Thymus (tissue), 11 donors: ENCODE measurements around the gene CDCA8. TPM values are rescaled to one million over a fixed set of nuclear protein-coding genes. Genes with fewer than 3 reads are reported as not detected.
"Not testable (repeated sequence)": the region's sequence is repeated elsewhere in the genome, so short reads cannot be mapped to it uniquely, and the experiment has no call there.

Source experiments
- DNase-seq, 9 donors: peaks; one replicate each; pipeline ENCODE4 v3.0.0-alpha.2; 2013; ENCODE audit warnings: low spot score in 9 of 9, low read depth in 6 of 9, missing footprints in 1 of 9
- H3K27ac ChIP-seq, 2 donors: one replicate each; pipeline ENCODE4 v1.5.1; 2013; ENCODE audit warnings: control low read depth in 1 of 2, low read depth in 1 of 2, low read length in 1 of 2, mild to moderate bottlenecking in 1 of 2, moderate library complexity in 1 of 2
- H3K27me3 ChIP-seq, 2 donors: one replicate each; pipeline ENCODE4 v1.5.1; 2013; ENCODE audit warnings: low read length in 1 of 2; ENCODE audit not compliant: control insufficient read depth in 2 of 2, insufficient read depth in 1 of 2
- H3K36me3 ChIP-seq, 2 donors: one replicate each; pipeline ENCODE4 v1.5.1; 2013; ENCODE audit warnings: low read length in 1 of 2, mild to moderate bottlenecking in 1 of 2, moderate library complexity in 1 of 2; ENCODE audit not compliant: control insufficient read depth in 2 of 2, insufficient read depth in 2 of 2
- H3K4me1 ChIP-seq, 2 donors: one replicate each; pipeline ENCODE4 v1.5.1; 2013; ENCODE audit warnings: low read length in 2 of 2; ENCODE audit not compliant: control insufficient read depth in 2 of 2, insufficient read depth in 2 of 2
- H3K4me3 ChIP-seq, 2 donors: one replicate each; pipeline ENCODE4 v1.5.1; 2013; ENCODE audit warnings: low read length in 2 of 2, control low read depth in 1 of 2, mild to moderate bottlenecking in 1 of 2
- H3K9me3 ChIP-seq, 2 donors: one replicate each; pipeline ENCODE4 v1.5.1; 2013; ENCODE audit warnings: low read length in 1 of 2, mild to moderate bottlenecking in 1 of 2; ENCODE audit not compliant: control insufficient read depth in 2 of 2, insufficient read depth in 1 of 2
- WGBS: extraction: QIAGEN DNeasy Blood & Tissue Kit; methylation state at CpG from one replicate; pipeline ENCODE4 v1.1.7; 2013; 5-methylcytosine and 5-hydroxymethylcytosine counted together
- polyA plus RNA-seq: library from polyadenylated mRNA; stranded (reverse); fragments of 200-250 nt; gene quantifications from one replicate; pipeline ENCODE4 v1.2.3, GENCODE V29; 2013
- total RNA-seq: library from RNA; stranded (reverse); fragments of 120-200 nt; gene quantifications from one replicate; pipeline ENCODE4 v1.2.4, GENCODE V29; 2013
- donor health status: healthy.

CDCA8 gene
- total and polyA plus RNA-seq, 2 donors, result 5.8 to 12.6 TPM

GRCh38 chr1:37682334-37682987 is 9.9 kb upstream of the CDCA8 start:
- peak in 7 of 9 donors; percentile 48 to 84 (median 70) for DNase-seq
- Histone ChIP-seq H3K36me3 (peaks cover 34 to 42% of the 10 kb centered on the region in 2 donors), H3K4me3 (no peak overlapping the region), H3K27me3 (no peaks in the 10 kb centered on the region), H3K27ac (no peak overlapping the region), H3K4me1 (no peaks in the 10 kb centered on the region), H3K9me3 (no peaks in the 10 kb centered on the region)
- 81% methylated on average over 5 of the region's 5 CpGs for WGBS

- not testable (repeated sequence) for H3K4me3 ChIP-seq, H3K27me3 ChIP-seq, H3K4me1 ChIP-seq, H3K27ac ChIP-seq, DNase-seq, H3K9me3 ChIP-seq
- peaks cover 41 to 42% of the 10 kb centered on the region in 2 donors for H3K36me3 ChIP-seq
- 97% methylated on average over 9 of the region's 9 CpGs for WGBS
Observed at GRCh38 chr1:37684182-37684581, 8.1 kb upstream of the CDCA8 start.

GRCh38 chr1:37685722-37686121 is 6.6 kb upstream of the CDCA8 start:
- Histone ChIP-seq H3K27me3 (no peaks in the 10 kb centered on the region), H3K27ac (no peak overlapping the region), H3K4me3 (no peak overlapping the region), H3K4me1 (peaks cover 7 to 13% of the 10 kb centered on the region in 2 donors), H3K36me3 (peaks cover 41 to 42% of the 10 kb centered on the region in 2 donors), H3K9me3 (no peaks in the 10 kb centered on the region)
- WGBS, result 95% methylated on average over 3 of the region's 3 CpGs
- DNase-seq, result no peak

GRCh38 chr1:37687764-37688163 is 4.6 kb upstream of the CDCA8 start:
- not testable (repeated sequence) for DNase-seq, H3K9me3 ChIP-seq, H3K27me3 ChIP-seq, H3K4me3 ChIP-seq, H3K27ac ChIP-seq
- Histone ChIP-seq H3K36me3 (peaks cover 36 to 39% of the 10 kb centered on the region in 2 donors), H3K4me1 (peaks cover 18 to 24% of the 10 kb centered on the region in 2 donors)
- WGBS, result 98% methylated on average over 2 of the region's 2 CpGs

GRCh38 chr1:37688926-37689325 is 3.4 kb upstream of the CDCA8 start:
- peaks cover 20 to 29% of the 10 kb centered on the region in 2 donors for H3K4me1 ChIP-seq
- DNase-seq, result no peak
- H3K36me3 ChIP-seq, result peaks cover 24 to 28% of the 10 kb centered on the region in 2 donors
- H3K9me3 ChIP-seq, result no peaks in the 10 kb centered on the region
- no peaks in the 10 kb centered on the region for H3K27me3 ChIP-seq
- H3K27ac ChIP-seq, result no peak overlapping the region
- no peak overlapping the region for H3K4me3 ChIP-seq
- WGBS, result 98% methylated on average over 4 of the region's 4 CpGs

GRCh38 chr1:37691497-37692077 is 729 bp upstream of the CDCA8 start:
- H3K27me3 ChIP-seq, result no peaks in the 10 kb centered on the region
- H3K9me3 ChIP-seq, result no peaks in the 10 kb centered on the region
- 4% methylated on average over 45 of the region's 45 CpGs for WGBS
- DNase-seq, result peak in 2 of 9 donors; percentile 21 to 30
- peaks cover 25% of the 10 kb centered on the region in 2 donors for H3K36me3 ChIP-seq
- H3K4me1 ChIP-seq, result peaks cover 20 to 29% of the 10 kb centered on the region in 2 donors
- H3K27ac ChIP-seq, result peak overlapping the region; percentile 40 to 64
- H3K4me3 ChIP-seq, result peak overlapping the region; percentile 81 to 87

- peaks cover 26 to 29% of the 10 kb centered on the region in 2 donors for H3K36me3 ChIP-seq
- H3K4me1 ChIP-seq, result peaks cover 20 to 29% of the 10 kb centered on the region in 2 donors
- H3K27ac ChIP-seq, result peak overlapping the region in 1 of 2 donors; percentile 84
- H3K9me3 ChIP-seq, result no peaks in the 10 kb centered on the region
- H3K27me3 ChIP-seq, result no peaks in the 10 kb centered on the region
- DNase-seq, result peak in 1 of 9 donors; percentile 8
- 4% methylated on average over 16 of the region's 16 CpGs for WGBS
- H3K4me3 ChIP-seq, result peak overlapping the region; percentile 81 to 87
Observed at GRCh38 chr1:37692834-37693175, 489 bp downstream of the CDCA8 start.

- peaks cover 49 to 64% of the 10 kb centered on the region in 2 donors for H3K36me3 ChIP-seq
- WGBS, result 97% methylated on average over 2 of the region's 2 CpGs
- H3K27me3 ChIP-seq, result no peaks in the 10 kb centered on the region
- no peak overlapping the region for H3K4me3 ChIP-seq
- H3K9me3 ChIP-seq, result no peaks in the 10 kb centered on the region
- H3K4me1 ChIP-seq, result peaks cover 4 to 8% of the 10 kb centered on the region in 2 donors
- H3K27ac ChIP-seq, result no peak overlapping the region
- no peak for DNase-seq
Observed at GRCh38 chr1:37697090-37697489, 4.8 kb downstream of the CDCA8 start.

- H3K4me1 ChIP-seq, result peaks cover 3 to 6% of the 10 kb centered on the region in 2 donors
- no peaks in the 10 kb centered on the region for H3K9me3 ChIP-seq
- no peak for DNase-seq
- H3K27ac ChIP-seq, result no peak overlapping the region
- H3K27me3 ChIP-seq, result no peaks in the 10 kb centered on the region
- no peak overlapping the region for H3K4me3 ChIP-seq
- H3K36me3 ChIP-seq, result peaks cover 55 to 68% of the 10 kb centered on the region in 2 donors
- WGBS, result 97% methylated on average over 2 of the region's 2 CpGs
Observed at GRCh38 chr1:37697737-37698136, 5.4 kb downstream of the CDCA8 start.
